Measurements from ENCODE around the gene SCART1. TPM values are rescaled to one million over a fixed set of nuclear protein-coding genes. Genes with fewer than 3 reads are reported as not detected.
"Not testable (repeated sequence)": the region's sequence is repeated elsewhere in the genome, so short reads cannot be mapped to it uniquely, and the experiment has no call there.

The SCART1 gene
- polyA plus RNA-seq, 1 donor: 2.3 TPM

DNA sequence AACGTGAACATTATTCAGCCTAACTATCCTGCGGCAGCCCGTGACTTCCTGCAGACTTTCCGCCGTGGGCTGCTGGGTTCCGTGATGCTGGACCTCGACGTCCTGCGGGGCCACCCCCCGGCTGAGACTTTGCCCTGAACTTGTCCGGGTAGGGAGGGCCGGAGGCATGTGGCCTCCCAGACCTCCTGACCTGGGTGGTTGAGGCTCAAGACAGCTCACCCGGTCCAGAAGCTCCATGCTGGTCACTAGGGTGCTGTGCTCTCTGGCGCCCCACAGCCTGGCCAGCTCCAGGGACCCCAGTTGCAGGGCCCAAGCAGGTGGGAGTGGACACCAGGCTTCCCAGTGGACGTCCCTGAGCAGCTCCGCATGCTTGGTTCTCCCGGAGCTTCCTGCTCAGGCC is 33.7 kb upstream of the SCART1 start:
- Histone ChIP-seq H3K27me3 (ENCODE audit: control insufficient read depth, insufficient read depth, low read length) (peaks cover 4% of the 10 kb centered on the region), H3K27ac (ENCODE audit: low read length) (no peak overlapping the region), H3K36me3 (ENCODE audit: control insufficient read depth, insufficient read depth, low read length) (peaks cover 35% of the 10 kb centered on the region), H3K4me3 (ENCODE audit: low read length) (no peak overlapping the region), H3K9me3 (ENCODE audit: control insufficient read depth, low read depth, low read length) (peaks cover 10% of the 10 kb centered on the region), H3K4me1 (ENCODE audit: control insufficient read depth, insufficient read depth, low read length) (no peaks in the 10 kb centered on the region)
- no peak for DNase-seq
- WGBS (ENCODE audit: insufficient coverage, low lambda C conversion rate): no CpG with 5 or more reads among the region's 17 CpGs

DNA sequence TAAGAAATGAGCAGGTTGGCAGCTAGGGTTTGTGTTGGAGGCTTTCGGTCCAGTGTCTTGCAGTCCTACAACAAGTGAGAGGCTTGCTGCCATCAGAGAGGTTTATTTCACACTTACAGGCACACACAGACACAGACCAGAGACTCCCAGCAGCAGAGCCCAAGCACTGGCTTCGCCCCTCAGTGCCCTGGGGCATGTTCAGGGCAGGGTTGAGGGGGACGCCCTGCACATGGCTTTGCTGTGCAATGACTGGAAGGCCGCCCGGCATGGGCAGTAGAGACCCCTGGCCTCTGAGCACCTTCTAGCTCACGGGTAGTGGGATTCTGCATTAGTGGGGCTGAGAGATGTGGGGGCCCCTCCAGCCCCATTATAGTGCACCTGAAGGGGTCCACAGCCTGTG is 33.2 kb upstream of the SCART1 start:
- H3K9me3 ChIP-seq (ENCODE audit: control insufficient read depth, low read depth, low read length): peaks cover 4% of the 10 kb centered on the region
- H3K27ac ChIP-seq (ENCODE audit: low read length): no peak overlapping the region
- no peak overlapping the region for H3K4me3 ChIP-seq (ENCODE audit: low read length)
- no peaks in the 10 kb centered on the region for H3K4me1 ChIP-seq (ENCODE audit: control insufficient read depth, insufficient read depth, low read length)
- peaks cover 4% of the 10 kb centered on the region for H3K27me3 ChIP-seq (ENCODE audit: control insufficient read depth, insufficient read depth, low read length)
- peaks cover 29% of the 10 kb centered on the region for H3K36me3 ChIP-seq (ENCODE audit: control insufficient read depth, insufficient read depth, low read length)
- WGBS (ENCODE audit: insufficient coverage, low lambda C conversion rate): no CpG with 5 or more reads among the region's 6 CpGs
- no peak for DNase-seq

DNA sequence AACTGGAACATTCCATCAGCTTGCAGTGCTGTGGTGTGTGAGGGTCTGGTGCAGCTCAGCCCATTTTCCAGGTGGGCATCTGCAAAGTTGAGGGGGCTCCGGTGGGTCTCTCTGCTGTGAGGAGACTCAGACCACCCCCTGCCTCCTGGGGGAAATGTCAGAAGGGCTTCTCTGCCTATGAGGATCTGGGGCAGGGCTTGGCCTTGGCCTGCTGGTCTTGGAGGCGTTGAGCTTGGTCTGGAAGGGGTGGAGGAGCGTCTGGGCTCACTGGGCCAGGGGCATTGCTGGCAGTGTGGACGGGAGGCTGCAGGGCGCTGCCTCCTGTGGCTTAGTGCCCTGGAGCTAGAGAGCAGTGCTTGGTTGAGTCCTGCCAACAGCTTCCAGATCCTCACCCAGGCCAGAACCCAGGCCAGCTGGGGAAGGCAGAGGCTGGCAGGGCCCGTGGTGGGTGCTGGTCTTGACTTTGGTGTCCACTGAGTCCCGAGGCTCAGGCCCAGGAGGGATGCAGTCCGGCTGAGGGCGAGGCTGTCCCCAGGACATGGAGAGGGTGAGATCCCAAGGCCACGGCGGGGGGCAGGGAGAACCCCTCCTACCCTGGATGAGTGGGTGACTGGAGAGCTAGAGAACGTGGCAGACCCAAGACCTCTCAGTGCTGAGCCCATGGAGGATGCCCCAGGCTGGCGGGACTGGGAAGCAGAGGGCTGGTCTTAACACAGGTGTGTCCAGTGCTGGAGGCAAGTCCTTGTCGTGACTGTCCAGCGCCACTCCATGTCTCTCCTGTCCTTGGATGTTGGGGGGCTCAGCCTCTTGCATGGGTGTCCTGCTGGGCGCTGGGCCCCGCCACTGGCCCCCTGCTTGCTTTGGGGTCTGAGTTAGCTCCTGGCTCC is 32.2 kb upstream of the SCART1 start:
- no peak overlapping the region for H3K4me3 ChIP-seq (ENCODE audit: low read length)
- WGBS (ENCODE audit: insufficient coverage, low lambda C conversion rate): no CpG with 5 or more reads among the region's 17 CpGs
- H3K36me3 ChIP-seq (ENCODE audit: control insufficient read depth, insufficient read depth, low read length): peaks cover 24% of the 10 kb centered on the region
- DNase-seq: no peak
- no peaks in the 10 kb centered on the region for H3K9me3 ChIP-seq (ENCODE audit: control insufficient read depth, low read depth, low read length)
- H3K27me3 ChIP-seq (ENCODE audit: control insufficient read depth, insufficient read depth, low read length): peaks cover 4% of the 10 kb centered on the region
- H3K27ac ChIP-seq (ENCODE audit: low read length): no peak overlapping the region
- no peaks in the 10 kb centered on the region for H3K4me1 ChIP-seq (ENCODE audit: control insufficient read depth, insufficient read depth, low read length)

DNA sequence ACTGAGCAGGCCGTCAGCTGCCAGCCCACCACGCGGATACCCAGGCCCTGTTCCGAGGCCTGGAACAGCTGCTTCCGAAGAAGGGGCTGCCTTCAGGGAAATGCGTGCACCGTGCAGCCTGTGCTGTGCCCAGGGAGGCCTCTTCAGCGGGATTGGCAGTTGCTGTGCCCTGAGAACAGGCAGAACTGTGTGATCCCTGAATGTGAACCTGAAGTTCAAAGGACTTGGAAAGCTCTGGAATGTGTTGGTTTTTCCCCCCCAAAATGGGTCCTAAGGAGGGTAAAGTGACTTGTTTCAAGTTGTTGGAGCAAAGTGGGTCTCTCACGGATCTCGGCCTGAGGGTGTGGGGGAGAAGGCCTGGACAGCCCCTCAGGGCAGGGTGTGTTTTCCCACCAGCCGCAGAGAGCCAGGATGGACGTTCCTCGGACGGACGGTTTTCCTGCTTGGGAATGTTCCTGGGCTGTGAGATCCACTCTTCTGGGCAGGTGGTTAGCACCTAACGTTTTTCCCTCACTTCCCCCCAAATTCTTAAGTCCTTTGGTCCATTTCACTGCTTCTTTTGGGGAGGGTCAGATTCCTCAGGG is 31.4 kb upstream of the SCART1 start:
- Histone ChIP-seq H3K4me3 (ENCODE audit: low read length) (no peak overlapping the region), H3K36me3 (ENCODE audit: control insufficient read depth, insufficient read depth, low read length) (peaks cover 24% of the 10 kb centered on the region), H3K4me1 (ENCODE audit: control insufficient read depth, insufficient read depth, low read length) (no peaks in the 10 kb centered on the region), H3K27me3 (ENCODE audit: control insufficient read depth, insufficient read depth, low read length) (peaks cover 4% of the 10 kb centered on the region), H3K27ac (ENCODE audit: low read length) (no peak overlapping the region), H3K9me3 (ENCODE audit: control insufficient read depth, low read depth, low read length) (no peaks in the 10 kb centered on the region)
- no CpG with 5 or more reads among the region's 16 CpGs for WGBS (ENCODE audit: insufficient coverage, low lambda C conversion rate)
- DNase-seq: no peak

DNA sequence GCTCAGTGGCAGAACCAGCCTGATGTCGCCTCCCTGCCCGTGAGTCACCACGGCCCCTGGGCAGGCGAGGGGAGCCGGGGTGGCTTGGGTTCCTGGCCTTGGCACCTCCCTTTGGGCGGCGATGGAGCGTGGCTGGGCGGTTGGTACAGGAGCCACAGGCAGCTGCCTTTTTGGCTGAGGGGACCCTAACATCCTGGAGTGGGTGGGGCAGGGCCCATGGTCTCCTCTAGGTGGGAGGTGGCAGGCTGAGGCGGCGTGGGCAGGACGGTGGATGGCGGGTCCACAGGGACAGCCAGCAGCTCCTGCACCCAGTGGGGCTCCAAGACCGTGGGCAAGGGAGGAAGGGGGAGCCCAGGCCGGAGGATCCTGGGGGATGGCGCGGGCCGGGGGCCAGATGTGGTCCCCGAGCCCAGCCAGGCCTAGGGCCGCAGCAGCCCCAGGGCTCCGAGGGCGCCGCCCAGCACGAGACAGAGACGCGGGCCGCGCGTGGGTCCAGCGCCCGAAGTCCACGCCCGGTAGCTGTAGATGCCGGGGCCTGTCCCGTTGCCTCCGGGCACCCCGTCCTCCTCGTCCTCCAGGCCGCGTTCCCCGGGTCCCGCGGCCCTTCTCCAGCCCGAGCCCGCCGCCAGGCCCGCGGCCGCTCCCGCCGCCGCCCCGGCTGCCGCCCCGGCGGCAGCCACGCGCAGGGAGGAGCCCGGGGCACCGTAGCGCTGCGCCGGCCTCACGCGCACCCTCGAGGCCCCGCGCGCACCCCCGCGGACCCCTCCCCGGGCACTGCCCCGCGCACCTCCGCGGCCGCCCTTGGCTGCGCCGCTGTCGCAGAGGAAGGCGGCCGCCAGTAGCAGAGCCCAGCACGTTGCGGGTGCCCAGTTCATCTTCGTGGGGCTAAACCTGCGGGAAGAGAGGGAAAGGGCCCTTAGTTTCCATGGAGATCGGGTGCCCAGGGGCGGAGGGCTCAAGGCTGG is 30.7 kb upstream of the SCART1 start:
- H3K4me3 ChIP-seq (ENCODE audit: low read length): no peak overlapping the region
- no CpG with 5 or more reads among the region's 88 CpGs for WGBS (ENCODE audit: insufficient coverage, low lambda C conversion rate)
- no peaks in the 10 kb centered on the region for H3K4me1 ChIP-seq (ENCODE audit: control insufficient read depth, insufficient read depth, low read length)
- no peak for DNase-seq
- peaks cover 24% of the 10 kb centered on the region for H3K36me3 ChIP-seq (ENCODE audit: control insufficient read depth, insufficient read depth, low read length)
- no peaks in the 10 kb centered on the region for H3K9me3 ChIP-seq (ENCODE audit: control insufficient read depth, low read depth, low read length)
- no peak overlapping the region for H3K27ac ChIP-seq (ENCODE audit: low read length)
- peaks cover 4% of the 10 kb centered on the region for H3K27me3 ChIP-seq (ENCODE audit: control insufficient read depth, insufficient read depth, low read length)

DNA sequence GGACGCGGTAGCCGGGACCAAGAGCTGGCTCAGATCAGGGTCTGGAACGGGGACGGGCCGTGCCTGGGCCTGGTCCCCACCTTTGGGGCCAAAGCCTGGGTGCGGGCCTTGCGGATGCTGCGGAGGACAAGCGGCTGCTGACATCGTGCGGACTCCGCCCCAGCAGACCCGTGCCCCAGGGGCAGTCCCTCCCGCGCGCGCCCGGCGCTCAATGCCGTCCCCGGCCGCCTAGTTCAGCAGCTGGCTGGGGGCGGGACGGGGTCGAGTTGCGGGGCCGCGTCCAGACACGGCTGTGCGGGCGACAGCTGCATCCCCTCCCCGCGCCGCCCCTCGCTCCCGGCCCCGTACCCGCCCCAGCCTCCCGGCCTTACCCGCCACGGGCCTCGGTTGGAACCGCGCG is 29.6 kb upstream of the SCART1 start:
- not testable (repeated sequence) for H3K9me3 ChIP-seq (ENCODE audit: control insufficient read depth, low read depth, low read length); H3K27me3 ChIP-seq (ENCODE audit: control insufficient read depth, insufficient read depth, low read length); H3K4me3 ChIP-seq (ENCODE audit: low read length); H3K4me1 ChIP-seq (ENCODE audit: control insufficient read depth, insufficient read depth, low read length); H3K27ac ChIP-seq (ENCODE audit: low read length); DNase-seq
- WGBS (ENCODE audit: insufficient coverage, low lambda C conversion rate): no CpG with 5 or more reads among the region's 46 CpGs
- H3K36me3 ChIP-seq (ENCODE audit: control insufficient read depth, insufficient read depth, low read length): peaks cover 14% of the 10 kb centered on the region

DNA sequence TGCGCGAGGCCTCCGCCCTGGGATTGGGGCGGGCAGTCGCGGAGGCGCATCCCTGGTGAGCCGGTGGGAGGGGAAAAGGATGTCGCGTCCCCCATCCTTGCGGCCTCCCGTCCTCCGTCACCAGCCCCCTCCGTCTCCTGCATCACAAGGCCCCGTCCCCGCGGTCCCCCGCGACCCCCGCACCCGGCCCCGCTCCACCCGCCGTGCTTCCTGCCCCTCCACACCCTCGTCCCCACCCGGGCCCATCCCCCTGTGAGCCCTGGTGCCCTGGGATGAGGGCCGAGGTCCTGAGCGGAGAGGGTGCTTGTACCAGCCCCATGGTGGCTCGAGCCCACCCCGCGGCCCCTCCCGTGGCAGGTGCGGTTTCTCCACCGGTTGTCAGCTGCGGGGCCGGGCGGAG is 29.1 kb upstream of the SCART1 start, which contains the start of gene SPRN:
TSS of gene SPRN (minus strand) at position 25 of the 400 bp plus-strand sequence. CDS start 944 bp downstream, outside the sequence.
- H3K4me1 ChIP-seq (ENCODE audit: control insufficient read depth, insufficient read depth, low read length); H3K4me3 ChIP-seq (ENCODE audit: low read length); DNase-seq; H3K27ac ChIP-seq (ENCODE audit: low read length); H3K27me3 ChIP-seq (ENCODE audit: control insufficient read depth, insufficient read depth, low read length); H3K36me3 ChIP-seq (ENCODE audit: control insufficient read depth, insufficient read depth, low read length); H3K9me3 ChIP-seq (ENCODE audit: control insufficient read depth, low read depth, low read length): not testable (repeated sequence)
- no CpG with 5 or more reads among the region's 37 CpGs for WGBS (ENCODE audit: insufficient coverage, low lambda C conversion rate)

DNA sequence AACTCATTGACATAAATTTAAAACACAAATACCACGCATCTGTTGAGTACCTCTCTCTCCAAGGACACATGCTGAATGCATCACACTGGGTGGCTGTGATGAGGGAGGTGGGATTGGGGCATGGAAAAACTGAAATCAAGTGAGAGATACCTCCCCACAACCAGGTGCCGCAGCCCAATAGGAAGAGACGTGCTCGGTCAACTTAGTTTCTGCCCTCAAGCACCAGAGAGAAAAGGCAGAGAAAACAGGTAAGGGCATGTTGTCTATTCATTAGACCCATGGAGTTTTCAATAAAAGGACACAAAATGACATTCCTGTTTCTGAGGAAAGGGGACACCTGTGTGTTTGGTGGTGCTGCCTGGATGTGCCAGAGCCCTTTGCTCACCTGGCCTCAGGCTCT is 24.2 kb upstream of the SCART1 start:
- H3K9me3 ChIP-seq (ENCODE audit: control insufficient read depth, low read depth, low read length); H3K4me1 ChIP-seq (ENCODE audit: control insufficient read depth, insufficient read depth, low read length); H3K4me3 ChIP-seq (ENCODE audit: low read length); H3K27ac ChIP-seq (ENCODE audit: low read length); H3K36me3 ChIP-seq (ENCODE audit: control insufficient read depth, insufficient read depth, low read length); H3K27me3 ChIP-seq (ENCODE audit: control insufficient read depth, insufficient read depth, low read length); DNase-seq: not testable (repeated sequence)
- WGBS (ENCODE audit: insufficient coverage, low lambda C conversion rate): no CpG with 5 or more reads among the region's 4 CpGs

DNA sequence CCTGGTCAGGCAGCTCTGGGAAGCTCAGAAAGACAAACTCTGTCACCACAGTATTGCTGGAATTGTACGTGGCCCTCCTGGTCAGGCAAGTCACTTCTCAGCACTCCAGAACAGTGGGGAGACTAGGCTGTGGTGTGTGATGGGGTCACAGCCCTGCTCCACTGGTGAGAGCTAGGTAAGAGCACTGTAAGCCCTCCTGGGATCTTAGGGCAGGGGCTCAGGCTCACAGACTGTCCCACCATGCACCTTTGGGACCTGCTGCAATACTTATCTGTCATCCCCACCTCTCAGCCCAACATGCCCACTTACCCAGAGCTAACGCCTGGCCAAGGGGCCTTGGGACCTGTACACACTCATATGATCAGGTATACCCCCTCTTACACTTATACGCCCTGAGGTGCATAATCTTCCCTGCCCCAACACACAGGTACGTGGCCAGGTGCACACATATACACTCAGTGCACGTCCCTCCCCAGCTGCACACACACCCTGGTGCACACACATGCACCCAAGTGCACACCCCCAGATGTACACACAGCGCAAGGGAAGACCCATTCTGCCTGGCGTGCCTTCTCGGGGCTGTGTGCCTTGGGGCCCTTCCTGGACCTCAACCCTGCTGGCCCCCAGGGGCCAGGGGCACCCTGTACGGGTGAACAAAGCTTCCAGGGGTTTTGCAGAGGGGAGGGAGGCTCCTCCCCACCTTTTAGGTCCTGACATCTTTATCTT is 21.7 kb upstream of the SCART1 start:
- not testable (repeated sequence) for H3K27me3 ChIP-seq (ENCODE audit: control insufficient read depth, insufficient read depth, low read length); H3K4me1 ChIP-seq (ENCODE audit: control insufficient read depth, insufficient read depth, low read length); DNase-seq; H3K36me3 ChIP-seq (ENCODE audit: control insufficient read depth, insufficient read depth, low read length); H3K9me3 ChIP-seq (ENCODE audit: control insufficient read depth, low read depth, low read length); H3K27ac ChIP-seq (ENCODE audit: low read length); H3K4me3 ChIP-seq (ENCODE audit: low read length)
- WGBS (ENCODE audit: insufficient coverage, low lambda C conversion rate): no CpG with 5 or more reads among the region's 9 CpGs

DNA sequence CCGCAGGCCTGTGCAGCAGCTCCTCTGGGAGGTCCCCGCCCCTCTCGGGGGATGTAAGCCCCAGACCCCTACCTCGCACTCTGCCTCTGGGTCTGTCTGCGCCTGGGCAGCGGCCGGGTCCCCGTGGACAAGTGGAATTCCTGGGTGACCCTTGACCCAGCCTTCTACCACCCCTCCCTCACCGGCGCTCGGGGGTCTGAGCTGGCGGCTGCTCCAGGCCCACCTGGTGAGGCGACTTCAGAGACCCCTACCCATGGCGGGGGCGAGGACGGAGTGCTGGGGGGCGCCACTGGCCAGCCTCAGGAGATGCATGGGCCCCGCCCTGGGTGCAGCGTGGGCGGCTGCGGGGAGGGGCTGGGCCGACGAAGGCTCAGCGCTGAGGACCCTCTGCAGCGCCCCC is 21.0 kb upstream of the SCART1 start:
- not testable (repeated sequence) for H3K4me3 ChIP-seq (ENCODE audit: low read length); H3K9me3 ChIP-seq (ENCODE audit: control insufficient read depth, low read depth, low read length); H3K36me3 ChIP-seq (ENCODE audit: control insufficient read depth, insufficient read depth, low read length); H3K27me3 ChIP-seq (ENCODE audit: control insufficient read depth, insufficient read depth, low read length); H3K4me1 ChIP-seq (ENCODE audit: control insufficient read depth, insufficient read depth, low read length); H3K27ac ChIP-seq (ENCODE audit: low read length); DNase-seq
- no CpG with 5 or more reads among the region's 25 CpGs for WGBS (ENCODE audit: insufficient coverage, low lambda C conversion rate)
